Measurements from ENCODE around the gene MTHFD1L.

The MTHFD1L gene

DNA sequence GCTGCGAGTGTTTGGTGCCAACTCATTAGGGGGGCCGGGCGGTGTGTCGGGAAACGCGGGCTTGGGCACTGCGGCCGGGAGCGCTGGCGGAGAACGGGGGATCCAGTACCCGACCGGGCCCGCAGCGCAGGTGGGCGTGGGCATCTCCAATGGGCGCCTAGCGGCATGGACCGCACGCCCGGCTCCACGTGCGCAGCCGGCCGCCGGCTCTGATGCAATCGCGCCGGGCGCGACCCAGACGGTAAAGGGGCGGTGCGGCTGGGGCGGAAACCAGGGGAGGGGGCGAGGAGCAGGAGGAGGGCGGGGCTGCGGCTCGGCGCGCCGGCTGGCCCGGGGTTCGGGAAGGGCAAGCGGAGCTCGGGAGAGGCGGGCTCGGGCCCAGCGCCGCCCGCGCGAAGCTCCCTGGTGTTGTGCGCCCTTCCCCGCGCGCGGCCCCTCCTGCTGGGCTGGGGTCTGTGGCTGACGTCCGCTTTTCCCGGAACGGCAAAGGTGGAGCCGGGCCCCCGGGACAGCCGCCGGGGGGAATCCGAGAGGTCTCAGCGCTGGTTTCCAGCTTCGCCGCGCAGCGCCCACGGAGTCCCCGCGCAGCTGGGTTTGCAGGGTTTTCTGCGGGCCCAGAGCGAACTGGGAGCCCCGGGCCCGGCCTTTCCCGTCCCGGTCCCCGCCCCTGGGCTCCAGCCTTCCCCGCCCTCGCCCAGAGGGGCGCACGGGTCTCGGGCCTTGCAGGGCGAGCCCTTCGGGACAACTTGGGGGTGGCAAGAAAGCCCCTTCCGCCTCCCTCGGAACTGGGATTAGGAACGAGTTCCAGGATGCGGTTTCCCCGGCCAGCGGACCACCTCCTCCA is 867 bp downstream of the MTHFD1L start:
- no peak for DNase-seq

DNA sequence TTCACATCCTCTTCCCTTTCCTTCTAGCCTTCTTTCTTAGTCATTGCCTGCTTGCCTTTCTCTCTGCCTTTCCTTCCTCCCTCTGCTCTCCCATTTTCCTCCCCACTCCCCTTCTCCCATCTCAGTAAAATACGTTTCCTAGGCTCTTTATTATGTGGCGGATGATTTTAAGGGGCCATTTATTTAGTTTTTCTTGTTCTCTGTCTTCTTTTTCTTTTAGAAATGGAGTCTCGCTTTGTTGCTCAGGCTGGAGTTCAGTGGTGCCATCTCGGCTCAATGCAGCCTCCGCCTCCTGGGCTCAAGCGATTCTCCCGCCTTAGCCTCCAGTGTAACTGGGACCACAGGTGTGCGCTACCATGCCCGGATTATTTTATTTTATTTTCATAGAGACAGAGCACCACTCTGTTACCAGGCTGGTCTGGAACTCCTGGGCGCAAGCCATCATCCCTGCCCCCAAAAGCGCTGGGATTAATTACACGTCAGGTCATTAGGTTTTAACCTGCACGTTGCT is 1.5 kb downstream of the MTHFD1L start:
- DNase-seq, result no peak

DNA sequence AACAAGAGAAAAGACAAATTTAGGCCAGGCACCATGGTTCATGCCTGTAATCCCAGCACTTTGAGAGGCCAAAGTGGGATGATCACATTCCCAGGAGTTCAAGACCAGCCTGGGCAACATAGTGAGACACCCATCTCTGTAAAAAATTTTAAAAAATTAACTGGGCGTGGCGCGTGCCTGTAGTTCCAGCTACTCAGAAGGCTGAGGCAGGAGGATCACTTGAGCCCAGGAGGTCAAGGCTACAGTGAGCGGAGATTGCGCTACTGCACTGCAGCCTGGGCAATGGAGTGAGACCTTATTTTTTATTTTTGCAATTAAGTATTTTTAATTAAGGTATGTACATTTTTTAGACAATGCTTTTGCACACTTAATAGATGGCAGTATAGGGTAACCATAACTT is 3.3 kb downstream of the MTHFD1L start:
- DNase-seq, result no peak

GRCh38 chr6:150874179-150874578 is 8.7 kb downstream of the MTHFD1L start:
- DNase-seq, result no peak

GRCh38 chr6:150875841-150876240 is 10.3 kb downstream of the MTHFD1L start:
- DNase-seq, result no peak

DNA sequence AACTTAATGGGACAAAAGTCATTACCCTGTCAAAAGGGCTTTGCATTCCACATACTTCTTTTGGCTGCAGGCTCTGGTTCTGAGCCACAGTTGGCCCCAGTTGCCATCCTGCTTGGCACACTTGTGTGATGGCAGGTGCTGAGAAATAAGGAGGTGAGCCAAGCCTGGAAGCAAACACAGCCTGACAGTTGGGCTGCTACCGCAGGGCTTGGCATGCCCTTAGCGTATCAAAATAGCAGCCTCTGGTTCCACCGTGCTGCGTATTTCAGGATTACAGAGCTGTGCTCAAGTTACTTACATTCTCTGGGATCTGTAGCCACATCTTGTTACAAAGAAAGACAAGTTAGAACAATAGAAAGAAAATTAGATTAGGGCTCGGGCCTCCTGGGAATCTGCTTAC is 11.1 kb downstream of the MTHFD1L start:
- DNase-seq, result no peak

DNA sequence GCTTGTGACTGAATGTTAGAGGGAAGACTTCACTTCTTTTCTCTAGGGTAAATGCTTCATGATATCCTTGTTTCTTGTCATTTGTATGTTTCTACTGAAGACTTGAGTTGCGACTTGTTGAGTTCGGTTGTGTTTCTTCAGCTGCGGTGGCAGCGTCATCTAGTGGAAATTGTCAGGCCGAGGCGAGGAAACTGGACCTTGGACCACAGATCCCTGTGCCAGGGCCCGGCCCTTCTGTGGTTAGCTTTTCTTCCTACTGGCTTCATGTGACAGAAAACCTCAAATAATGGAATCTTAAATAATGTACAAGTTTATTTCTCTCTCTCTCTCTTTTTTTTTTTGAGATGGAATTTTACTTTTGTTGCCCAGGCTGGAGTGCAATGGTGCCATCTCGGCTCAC is 12.4 kb downstream of the MTHFD1L start:
- no peak for DNase-seq

DNA sequence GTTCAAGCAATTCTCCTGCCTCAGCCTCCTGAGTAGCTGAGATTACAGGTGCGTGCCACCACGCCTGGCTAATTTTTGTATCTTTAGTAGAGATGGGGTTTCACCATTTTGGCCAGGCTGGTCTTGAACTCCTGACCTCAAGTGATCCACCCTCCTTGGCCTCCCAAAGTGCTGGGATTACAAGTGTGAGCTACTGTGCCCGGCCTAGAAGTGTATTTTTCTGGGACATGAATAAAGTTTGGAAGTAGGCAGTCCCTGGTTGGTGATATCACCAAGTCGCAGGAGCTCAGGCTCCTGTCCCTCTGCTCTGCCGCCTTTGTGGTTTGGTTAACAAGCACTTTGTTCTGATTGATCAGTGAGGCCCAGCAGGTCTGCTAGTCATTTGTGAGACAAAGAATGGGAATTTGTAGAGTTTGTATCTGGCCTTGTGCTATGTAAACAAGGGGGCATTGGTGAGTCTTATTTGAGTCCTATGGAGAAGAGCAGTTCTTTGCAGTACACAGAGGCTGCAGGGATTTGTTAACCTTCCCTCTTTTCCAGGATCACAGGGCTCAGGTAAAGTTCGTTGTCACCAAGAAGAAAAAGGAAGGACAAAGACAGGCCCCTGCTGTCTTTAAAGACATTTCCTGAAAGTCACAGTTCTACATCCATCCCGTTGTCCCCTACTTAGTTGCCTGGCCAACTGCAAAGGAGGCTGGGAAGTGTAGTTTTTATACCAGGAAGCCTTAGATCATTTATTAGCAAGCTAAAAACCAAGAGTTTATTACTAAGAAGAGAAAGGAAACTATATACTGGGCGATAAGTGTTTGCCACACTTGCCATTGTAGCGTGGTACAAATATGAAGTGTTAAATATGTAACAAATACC is 13.1 kb downstream of the MTHFD1L start:
- DNase-seq, result no peak

DNA sequence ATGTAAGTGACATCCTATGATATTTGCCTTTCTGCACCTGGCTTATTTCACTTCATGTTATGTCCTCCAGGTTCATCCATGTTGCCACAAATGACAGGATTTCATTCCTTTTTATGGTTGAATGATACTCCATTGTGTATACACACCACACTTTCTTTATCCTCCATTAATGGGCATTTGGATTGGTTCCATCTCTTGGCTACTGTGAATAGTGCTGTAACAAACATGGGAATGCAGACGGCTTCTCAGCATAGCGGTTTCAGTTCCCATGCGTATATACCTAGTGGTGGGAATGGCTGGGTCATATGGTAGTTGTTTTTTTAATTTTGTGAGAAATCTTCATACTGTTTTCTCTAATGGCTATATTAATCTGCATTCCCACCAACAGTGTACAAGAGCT is 14.8 kb downstream of the MTHFD1L start:
- peak; percentile 75 for DNase-seq

GRCh38 chr6:150881911-150882481 is 16.5 kb downstream of the MTHFD1L start:
- DNase-seq, result peak; percentile 59

- DNase-seq, result no peak
Measured at GRCh38 chr6:150883521-150883920, 18.0 kb downstream of the MTHFD1L start.

GRCh38 chr6:150886155-150886554 is 20.7 kb downstream of the MTHFD1L start:
- no peak for DNase-seq

GRCh38 chr6:150887978-150888563 is 22.6 kb downstream of the MTHFD1L start:
- DNase-seq, result no peak

- no peak for DNase-seq
Measured at GRCh38 chr6:150890346-150890745, 24.8 kb downstream of the MTHFD1L start.

GRCh38 chr6:150891888-150892485 is 26.5 kb downstream of the MTHFD1L start:
- peak; percentile 26 for DNase-seq

DNA sequence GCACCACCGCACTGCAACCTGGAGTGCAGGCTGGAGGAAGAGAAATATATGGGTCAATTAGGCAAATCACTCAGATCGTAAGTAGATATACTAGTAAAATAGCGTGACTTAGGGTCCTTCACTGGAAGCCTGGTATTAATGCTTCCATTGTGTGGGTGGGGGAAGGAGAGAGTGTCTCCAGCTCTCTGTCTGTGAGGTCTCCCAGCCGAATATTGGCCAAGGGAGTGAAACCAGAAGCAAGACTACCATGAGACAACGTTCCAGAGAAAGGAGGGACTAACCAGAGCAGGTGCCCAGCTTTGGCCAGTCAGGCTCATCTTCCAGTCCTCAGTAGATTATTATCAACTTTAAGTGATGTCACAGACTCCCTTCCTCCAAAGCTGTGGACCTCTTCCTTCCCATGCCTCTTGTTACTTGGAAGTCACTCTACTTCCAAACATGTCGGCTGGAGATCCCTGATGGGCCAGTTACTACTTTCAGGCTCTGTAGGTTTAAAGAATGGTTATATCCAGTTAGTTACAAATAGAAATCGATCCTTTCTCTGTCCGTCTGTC is 28.8 kb downstream of the MTHFD1L start:
- DNase-seq, result no peak

DNA sequence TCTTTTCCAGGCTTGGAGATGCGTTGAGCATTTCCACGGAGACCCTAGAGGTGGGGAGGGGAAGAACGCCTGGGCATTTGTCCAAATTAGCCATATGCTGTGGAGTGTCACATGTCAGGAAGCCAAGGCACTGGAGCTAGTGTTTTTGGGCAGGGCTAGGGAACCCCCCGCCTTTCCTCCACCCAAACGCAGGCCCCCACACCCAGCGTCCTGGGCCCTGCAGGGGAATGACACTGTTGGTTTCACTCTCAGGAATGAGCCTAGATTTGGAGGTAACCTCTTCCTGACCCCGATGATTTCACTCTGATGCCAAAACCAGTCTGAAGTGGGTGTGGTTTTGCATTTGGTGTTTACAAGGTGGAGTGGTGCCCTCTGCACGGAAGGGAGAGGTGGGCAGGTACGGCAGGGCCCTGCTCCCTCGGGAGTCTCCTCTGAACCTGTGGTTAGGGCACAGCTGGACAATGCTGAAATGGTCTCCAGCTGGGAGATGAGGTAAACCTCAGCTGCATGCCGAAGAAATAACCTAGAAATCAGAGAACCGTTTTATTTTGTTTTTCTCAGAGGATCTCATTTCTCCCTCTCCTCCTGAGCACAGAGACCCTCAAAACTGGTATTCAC is 29.5 kb downstream of the MTHFD1L start:
- peak; percentile 2 for DNase-seq

DNA sequence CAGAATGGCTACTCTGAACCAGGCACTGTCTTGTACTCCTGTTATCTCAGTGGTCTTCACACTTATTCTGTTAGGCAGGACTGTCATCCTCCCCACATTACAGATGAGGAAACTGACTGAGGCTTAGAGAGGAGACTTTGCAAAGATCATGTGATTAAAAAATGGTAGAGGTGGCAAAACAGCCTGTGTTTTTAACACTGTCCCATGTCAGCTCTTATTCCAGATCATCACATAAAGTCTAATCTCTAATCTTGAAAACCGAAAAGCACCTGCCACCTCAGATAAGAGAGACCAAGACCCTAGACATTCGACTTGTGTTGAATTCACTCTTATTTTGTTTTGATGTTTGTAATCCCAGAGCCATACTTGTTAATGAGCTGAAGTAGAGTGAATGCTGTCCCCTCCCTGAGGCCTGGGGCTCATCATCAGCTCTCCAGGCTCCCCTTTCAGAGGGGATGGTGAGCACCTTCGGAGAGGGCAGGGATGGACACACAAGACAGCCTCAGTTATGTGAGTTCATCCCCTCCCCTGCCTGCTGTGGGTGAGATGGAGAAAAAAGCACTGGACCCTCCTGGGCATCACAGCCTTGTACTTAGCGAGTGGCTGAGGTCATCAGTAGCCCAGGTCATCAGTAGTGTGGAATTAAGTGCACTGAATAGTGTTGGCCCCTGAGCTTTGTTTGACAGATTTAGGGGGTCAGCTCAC is 30.6 kb downstream of the MTHFD1L start:
- no peak for DNase-seq

DNA sequence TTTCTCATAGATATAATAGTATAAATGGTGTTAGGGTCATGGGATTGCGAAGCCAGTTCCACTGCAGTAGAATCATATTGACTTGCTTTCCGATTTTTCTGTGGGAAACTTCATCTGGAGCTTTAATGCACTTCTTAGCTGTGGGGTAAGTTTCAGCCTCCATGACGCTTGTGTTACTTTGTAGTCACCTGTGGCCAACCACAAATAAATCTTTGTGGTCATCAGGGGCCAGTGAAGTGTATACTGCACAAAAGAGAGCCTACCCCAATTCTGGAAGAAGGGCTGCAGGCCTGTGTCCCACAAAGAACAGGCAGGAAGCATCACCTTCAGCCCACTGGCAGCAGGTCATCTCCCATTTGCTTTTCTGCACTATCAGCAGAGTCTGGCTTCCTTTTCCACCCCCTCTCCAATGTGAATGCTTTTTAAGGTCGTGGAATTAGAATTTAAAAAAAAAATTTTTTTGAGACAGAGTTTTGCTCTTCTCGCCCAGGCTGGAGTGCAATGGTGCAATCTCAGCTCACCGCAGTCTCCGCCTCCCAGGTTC is 32.0 kb downstream of the MTHFD1L start:
- DNase-seq, result no peak

- DNase-seq, result no peak
Measured at GRCh38 chr6:150898399-150899170, 33.1 kb downstream of the MTHFD1L start.
